Activated naive CD4-positive, alpha-beta T cell treated with Interleukin-2 at 50 U/mL for 16 hours (primary cell): Measurements from ENCODE around the gene C1orf115.
"Not testable (repeated sequence)": the region's sequence is repeated elsewhere in the genome, so short reads cannot be mapped to it uniquely, and the experiment has no call there.

Source experiments
- DNase-seq: peaks from one replicate; pipeline ENCODE4 v3.0.0-alpha.2; 2020

C1orf115 gene

DNA sequence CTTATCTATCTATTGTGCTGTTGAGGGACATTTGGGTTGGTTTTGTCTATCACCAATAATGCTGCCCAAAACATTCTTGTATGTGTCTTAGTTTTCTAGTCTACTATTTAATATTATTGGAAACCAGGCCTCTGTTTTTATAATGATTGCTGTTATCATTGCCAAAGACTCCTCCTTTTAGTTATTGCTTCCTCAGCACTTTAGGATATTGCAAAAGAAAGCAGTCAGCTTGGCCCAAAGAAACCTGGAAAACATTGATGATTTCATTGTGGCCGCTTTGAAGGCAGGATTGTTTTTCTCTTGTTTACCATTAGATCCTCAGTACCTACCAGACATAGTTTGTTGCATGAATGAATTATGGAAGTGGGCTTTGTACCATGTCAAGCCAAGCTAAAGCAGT is 37.4 kb downstream of the C1orf115 start:
- DNase-seq, result no peak

DNA sequence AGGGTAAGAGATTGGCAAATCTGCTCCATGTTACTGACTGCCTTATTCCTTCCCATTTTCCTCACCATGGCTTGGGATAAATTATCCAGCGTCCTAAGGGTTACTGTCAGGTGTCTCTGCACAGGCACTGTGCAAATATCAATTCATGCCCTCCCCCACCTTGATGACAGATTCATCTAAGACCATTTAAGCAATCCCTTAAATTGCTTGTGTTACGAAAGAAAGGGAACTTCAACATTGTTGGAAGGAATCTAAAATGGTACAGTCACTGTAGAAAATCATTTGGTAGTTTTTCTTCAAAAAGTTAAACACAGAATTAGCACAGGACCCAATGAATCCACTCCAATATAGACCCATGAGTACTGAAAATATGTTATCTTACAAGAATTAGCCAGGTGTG is 40.3 kb downstream of the C1orf115 start:
- no peak for DNase-seq

DNA sequence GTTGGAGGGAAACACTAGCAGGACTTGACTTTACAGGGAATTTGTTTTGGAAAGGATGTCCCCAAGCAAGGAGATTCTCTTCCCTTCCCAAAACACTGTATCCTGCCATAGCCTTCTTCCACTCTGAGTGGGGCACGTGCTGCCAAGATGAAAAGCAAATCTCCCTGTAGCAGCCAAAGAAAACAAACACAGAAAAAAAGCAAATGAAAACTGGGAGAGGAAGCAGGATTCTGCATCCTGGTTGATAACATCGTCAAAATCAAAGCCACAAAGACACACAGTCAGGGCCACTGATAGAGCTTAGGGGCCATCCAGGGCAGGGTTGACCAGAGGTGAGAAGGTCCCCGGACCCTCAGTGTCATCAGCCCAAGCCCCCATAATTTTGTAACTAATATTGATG is 42.0 kb downstream of the C1orf115 start:
- no peak for DNase-seq

DNA sequence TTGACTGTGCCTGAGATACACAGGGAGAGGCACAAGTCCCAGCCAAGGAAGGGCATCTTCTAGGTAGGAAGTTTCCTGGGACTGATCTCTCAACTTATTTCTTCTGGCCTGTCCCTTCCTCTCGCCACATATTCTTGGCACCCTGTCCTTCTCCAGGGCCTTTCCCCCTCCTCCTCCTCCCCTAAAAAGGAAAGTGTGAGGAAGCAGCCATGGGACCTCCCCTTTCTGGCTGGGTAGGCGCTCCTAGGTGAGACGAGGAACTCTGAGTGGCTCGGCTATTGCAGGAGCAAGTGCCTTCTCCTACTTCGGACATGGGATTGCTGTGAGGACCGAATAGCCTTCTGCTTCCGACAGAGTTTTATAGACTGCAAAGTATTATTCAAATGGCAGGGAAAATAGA is 42.5 kb downstream of the C1orf115 start:
- no peak for DNase-seq

DNA sequence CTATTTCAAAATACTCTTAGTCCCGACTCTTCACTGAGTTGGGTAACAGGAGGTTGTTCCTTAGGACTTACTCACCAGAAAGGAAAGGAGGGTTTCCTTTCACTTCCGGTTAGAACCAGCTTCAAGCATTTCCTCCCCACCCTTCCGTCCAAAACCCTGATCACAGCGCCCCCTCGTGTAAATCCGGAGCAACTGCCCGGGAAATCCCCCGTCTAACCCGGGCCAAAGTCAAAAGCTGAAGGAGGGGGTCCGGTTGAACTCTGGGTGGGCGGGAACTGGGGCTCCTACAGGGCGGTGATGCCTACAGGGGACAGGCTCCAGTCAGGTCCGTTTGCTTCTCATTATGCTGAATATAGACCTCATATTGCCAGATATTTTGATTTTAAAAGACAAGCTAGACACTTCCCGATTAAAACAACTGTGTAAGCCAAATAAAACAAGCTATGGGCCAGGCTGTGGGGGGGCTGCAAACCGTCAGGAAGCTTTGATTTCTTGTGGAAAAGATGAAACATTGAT is 43.0 kb downstream of the C1orf115 start:
- DNase-seq, result peak; percentile 75

DNA sequence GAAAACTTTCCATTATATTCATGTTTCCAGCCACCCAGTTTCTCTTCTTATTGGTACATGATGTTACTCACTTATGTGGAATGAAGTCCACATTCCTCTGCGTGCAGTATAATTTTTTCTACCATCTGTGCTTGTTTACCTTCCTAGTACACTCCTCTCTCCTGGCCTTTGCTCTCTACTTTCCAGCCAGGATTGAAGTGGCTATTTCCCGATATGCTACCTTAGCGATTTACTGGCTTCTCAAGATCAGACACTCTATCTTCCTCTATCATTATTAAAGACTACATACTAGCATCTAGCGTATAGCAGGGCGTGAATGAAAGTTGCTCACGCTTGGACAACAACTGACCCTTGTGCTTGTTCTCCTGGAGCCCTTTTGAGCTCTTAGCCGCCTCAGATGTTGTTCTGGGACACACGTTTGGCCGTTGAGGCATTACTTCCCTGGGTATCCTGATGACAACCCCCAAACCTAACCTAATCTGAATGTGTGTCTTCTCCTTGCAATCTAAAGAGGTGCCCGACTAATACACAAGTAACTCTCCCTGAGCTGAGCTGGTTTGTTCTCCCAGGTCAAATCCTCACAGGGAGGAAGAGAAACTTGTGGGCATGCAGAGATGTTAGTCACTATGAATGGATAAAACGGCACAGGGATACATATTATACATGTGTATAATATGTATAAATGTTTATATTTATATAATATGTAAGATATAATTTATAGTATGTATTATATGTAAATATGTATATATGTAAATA is 44.6 kb downstream of the C1orf115 start:
- DNase-seq, result no peak

DNA sequence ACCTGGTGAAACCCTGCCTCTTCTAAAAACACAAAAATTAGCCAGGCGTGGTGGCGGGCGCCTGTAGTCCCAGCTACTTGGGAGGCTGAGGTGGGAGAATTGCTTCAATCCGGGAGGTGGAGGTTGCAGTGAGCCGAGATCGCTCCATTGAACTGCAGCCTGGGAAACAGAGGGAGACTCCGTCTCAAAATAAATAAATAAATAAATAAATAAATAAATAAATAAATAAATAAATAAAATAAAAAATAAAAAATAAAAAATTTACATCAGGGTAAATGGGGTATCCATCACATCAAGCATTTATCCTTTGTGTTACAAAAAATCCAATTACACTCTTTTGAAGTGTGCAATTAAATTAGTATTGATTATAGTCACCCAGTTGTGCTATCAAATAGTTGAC is 46.1 kb downstream of the C1orf115 start:
- not testable (repeated sequence) for DNase-seq

DNA sequence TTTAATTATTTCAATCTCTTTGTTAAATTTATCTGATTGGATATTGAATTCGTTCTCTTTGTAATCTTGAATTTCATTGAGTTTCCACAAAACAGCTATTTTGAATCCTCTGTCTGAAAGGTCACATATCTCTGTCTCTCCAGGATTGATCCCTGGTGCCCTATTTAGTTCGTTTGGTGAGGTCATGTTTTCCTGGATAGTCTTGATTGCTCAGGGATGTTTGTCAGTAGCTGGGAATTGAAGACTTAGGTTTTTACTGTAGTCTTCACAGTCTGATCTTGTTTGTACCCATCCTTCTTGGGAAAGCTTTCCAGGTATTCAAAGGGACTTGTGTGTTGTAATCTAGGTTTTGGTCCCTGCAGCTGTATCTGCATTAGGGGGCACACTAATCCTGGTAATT is 51.2 kb downstream of the C1orf115 start:
- no peak for DNase-seq

DNA sequence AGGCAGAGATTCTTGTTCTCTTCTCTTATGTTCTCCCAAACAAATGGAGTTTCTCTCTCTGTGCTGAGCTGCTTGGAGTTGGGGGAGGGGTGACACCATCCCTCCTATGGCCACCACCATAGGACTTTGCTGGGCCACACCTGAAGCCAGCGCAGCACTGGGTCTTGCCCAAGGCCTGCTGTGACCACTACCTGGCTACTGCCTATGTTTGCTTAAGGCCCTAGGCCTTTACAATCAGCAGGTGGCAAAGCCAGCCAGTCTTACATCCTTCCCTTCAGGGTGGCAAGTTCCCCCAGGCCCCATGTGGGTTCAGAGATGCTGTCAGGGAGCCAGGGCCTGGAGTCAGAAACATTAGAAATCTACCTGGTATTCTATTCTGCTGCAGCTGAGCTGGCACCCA is 51.7 kb downstream of the C1orf115 start:
- DNase-seq, result no peak

DNA sequence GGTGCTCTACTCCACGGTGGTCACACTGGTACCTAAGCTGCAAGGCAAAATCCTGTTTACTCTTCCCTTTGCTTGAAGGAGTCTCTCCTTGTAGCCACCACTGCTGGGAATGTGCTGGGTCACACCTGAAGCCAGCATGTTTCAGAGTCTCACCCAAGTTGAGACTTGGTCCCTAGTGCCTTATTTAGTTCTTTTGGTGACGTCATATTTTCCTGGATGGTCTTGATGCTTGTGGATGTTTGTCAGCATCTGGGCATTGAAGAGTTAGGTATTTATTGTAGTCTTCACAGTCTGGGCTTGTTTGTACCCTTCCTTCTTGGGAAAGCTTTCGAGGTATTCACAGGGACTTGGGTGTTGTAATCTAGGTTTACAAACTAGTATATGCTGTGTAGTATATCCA is 52.4 kb downstream of the C1orf115 start:
- DNase-seq, result no peak

DNA sequence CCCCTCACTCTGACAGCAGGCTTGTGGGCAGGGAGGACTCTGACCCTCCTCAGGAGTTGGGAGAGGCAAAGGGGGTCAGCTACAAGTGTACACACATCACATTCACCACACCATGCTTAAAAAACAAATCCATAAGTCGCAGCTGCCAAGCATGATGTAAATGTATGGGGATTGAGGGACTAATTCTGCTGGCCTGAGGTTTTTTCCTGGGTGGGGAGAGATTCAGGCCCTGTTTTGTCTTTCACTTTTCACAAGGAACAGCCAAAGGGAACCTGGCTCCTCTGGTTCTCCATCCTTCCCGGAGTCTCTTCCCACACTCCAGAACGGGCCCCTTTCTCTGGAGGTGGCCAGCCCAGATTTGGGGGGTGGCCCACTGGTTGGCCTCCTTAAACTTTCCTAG is 56.7 kb downstream of the C1orf115 start:
- no peak for DNase-seq

DNA sequence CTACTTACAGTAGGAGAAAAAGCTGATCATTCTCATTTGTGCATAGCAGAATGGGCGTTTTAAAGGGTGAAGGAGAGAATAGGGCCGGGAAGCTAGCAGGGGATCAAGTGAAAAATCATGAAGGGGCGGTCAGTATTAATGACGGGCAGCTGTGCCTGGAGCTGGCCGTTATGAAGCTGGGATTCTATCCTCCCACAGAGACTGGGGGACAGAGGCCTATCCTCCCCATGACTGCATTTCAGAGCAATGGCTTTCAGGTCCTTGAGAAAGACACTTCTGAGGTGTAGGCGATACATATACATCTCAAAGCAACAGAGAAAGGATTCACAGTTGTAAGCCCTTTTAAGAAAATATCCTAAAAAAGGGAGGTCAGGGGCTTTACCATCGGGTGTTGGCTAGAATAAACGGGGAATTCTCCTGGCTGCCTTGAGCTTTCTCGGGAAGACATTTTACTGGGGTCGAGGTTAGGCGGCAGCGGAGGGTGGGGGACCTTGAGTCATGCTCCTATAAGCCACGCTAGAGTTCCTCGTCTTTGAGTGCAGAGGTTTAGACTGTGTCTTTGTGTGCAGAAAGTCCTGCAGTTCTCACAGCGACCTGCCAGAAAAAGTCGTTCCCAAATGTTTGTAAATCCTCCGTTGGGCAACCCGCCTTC is 57.4 kb downstream of the C1orf115 start:
- DNase-seq, result no peak

DNA sequence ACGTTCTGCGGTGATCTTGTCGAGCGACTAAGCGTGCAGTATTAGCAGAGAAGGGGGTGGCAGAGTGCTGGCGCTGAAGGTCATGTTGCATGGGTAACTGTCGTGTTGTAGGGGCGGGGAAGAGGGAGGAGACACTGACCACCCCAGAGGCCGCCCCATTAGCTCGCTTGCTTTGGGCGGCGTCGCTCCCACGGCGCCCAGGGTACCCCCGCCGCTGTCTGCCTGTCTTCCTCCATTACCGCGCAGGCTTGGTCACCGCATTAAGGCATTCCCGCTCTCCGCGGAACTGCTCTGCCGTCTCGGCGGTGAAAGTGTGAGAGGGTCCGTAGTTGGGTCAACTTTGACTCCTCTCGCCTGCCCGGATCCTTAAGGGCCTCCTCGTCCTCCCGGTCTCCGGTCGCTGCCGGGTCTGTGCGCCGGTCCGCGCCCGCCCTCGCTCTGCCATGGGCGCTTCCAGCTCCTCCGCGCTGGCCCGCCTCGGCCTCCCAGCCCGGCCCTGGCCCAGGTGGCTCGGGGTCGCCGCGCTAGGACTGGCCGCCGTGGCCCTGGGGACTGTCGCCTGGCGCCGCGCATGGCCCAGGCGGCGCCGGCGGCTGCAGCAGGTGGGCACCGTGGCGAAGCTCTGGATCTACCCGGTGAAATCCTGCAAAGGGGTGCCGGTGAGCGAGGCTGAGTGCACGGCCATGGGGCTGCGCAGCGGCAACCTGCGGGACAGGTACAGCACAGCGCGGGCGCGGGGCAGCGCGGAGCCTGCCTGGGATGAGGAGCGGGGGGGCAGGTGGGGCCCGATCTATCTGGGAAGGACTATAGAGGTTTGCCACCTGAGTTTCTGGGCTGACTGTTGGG is 58.1 kb downstream of the C1orf115 start, which contains the start of gene MTARC2:
Gene MTARC2, plus strand, starts transcription at position 234 of the 846 bp plus-strand sequence. Its CDS starts 210 bp downstream, at position 444.
- no peak for DNase-seq
